NB4 (cell line): ENCODE data around the gene CBX2.

Source experiments
- DNase-seq: peaks from one replicate; pipeline ENCODE4 v3.0.0; 2010; ENCODE audit warnings: low read depth
- H3K4me3 ChIP-seq: one replicate; pipeline ENCODE4 v1.5.1; 2011; ENCODE audit warnings: mild to moderate bottlenecking, low read depth, low read length, moderate library complexity
- CTCF ChIP-seq: IDR thresholded peaks from one replicate; pipeline ENCODE4 v1.5.1; 2012; ENCODE audit warnings: low read depth, low read length
- MAX ChIP-seq: IDR thresholded peaks from 2 replicates; pipeline ENCODE4 v1.6.1; 2011; ENCODE audit warnings: low read depth, low read length
- MYC ChIP-seq: IDR thresholded peaks from 2 replicates; pipeline ENCODE4 v1.6.1; 2011; ENCODE audit warnings: low read depth, low read length
- POLR2A ChIP-seq: IDR thresholded peaks from 2 replicates; pipeline ENCODE4 v1.6.1; 2011; ENCODE audit warnings: mild to moderate bottlenecking; ENCODE audit not compliant: insufficient read length; ENCODE audit errors: extremely low read depth

Gene CBX2

GRCh38 chr17:79792984-79793923 is 15.3 kb downstream of the CBX2 start:
- no peak for DNase-seq
- H3K4me3 ChIP-seq = no peak overlapping the region
- no peak for TF ChIP-seq CTCF
- no peak for TF ChIP-seq MAX
- TF ChIP-seq POLR2A = no peak
- TF ChIP-seq MYC = no peak

- TF ChIP-seq CTCF (no peak), POLR2A (no peak), MAX (no peak), MYC (no peak)
- DNase-seq = no peak
- H3K4me3 ChIP-seq = no peak overlapping the region
Observed at GRCh38 chr17:79793924-79794304, 16.0 kb downstream of the CBX2 start.

GRCh38 chr17:79794659-79795511 is 16.9 kb downstream of the CBX2 start:
- DNase-seq = no peak
- H3K4me3 ChIP-seq = no peak overlapping the region
- TF ChIP-seq POLR2A (no peak), MAX (no peak)

GRCh38 chr17:79795795-79796443 is 18.0 kb downstream of the CBX2 start:
- TF ChIP-seq MYC (no peak), CTCF (no peak), POLR2A (no peak), MAX (no peak)
- H3K4me3 ChIP-seq = peak overlapping the region; percentile 83
- no peak for DNase-seq

GRCh38 chr17:79796444-79796762 is 18.5 kb downstream of the CBX2 start:
- H3K4me3 ChIP-seq = peak overlapping the region; percentile 83
- TF ChIP-seq MAX (no peak), MYC (no peak), CTCF (no peak), POLR2A (no peak)
- peak; percentile 66 for DNase-seq
